ENCODE results near the gene RUNX2.

The RUNX2 gene

GRCh38 chr6:45644720-45645119, 316.6 kb downstream of the RUNX2 start:
- DNase-seq (ENCODE audit: extremely low read depth, low read depth) = no peak
- TF ChIP-seq CTCF (IDR thresholded peaks at IDR 0.05; ENCODE audit: low read depth, low read length) = no peak

GRCh38 chr6:45645302-45645701, 317.2 kb downstream of the RUNX2 start:
- no peak for DNase-seq (ENCODE audit: extremely low read depth, low read depth)
- no peak for TF ChIP-seq CTCF (IDR thresholded peaks at IDR 0.05; ENCODE audit: low read depth, low read length)

GRCh38 chr6:45647341-45648261, 319.5 kb downstream of the RUNX2 start:
- no peak for DNase-seq (ENCODE audit: extremely low read depth, low read depth)
- TF ChIP-seq CTCF (IDR thresholded peaks at IDR 0.05; ENCODE audit: low read depth, low read length) = no peak

- DNase-seq (ENCODE audit: extremely low read depth, low read depth) = no peak
- TF ChIP-seq CTCF (IDR thresholded peaks at IDR 0.05; ENCODE audit: low read depth, low read length) = no peak
Observed at GRCh38 chr6:45648262-45648620, 320.1 kb downstream of the RUNX2 start.

- TF ChIP-seq CTCF (IDR thresholded peaks at IDR 0.05; ENCODE audit: low read depth, low read length) = no peak
Observed at GRCh38 chr6:45650524-45651135, 322.5 kb downstream of the RUNX2 start.

GRCh38 chr6:45651301-45651700, 323.2 kb downstream of the RUNX2 start:
- DNase-seq (ENCODE audit: extremely low read depth, low read depth) = no peak
- no peak for TF ChIP-seq CTCF (IDR thresholded peaks at IDR 0.05; ENCODE audit: low read depth, low read length)

More at GRCh38 chr6:45650524-45651135, 322.5 kb downstream of the RUNX2 start:
- DNase-seq (ENCODE audit: extremely low read depth, low read depth) = no peak

GRCh38 chr6:45652416-45652815, 324.3 kb downstream of the RUNX2 start:
- TF ChIP-seq CTCF (IDR thresholded peaks at IDR 0.05; ENCODE audit: low read depth, low read length) = no peak
- DNase-seq (ENCODE audit: extremely low read depth, low read depth) = no peak
